HepG2 (cell line): ENCODE measurements around the gene C19orf85. TPM values are rescaled to one million over a fixed set of nuclear protein-coding genes. Genes with fewer than 3 reads are reported as not detected.
A peak's percentile ranks its signal among the peaks of the same experiment; 100 is the strongest.

Source experiments
- ATAD3A ChIP-seq: sonication (generic); formaldehyde crosslinking; IDR thresholded peaks from 2 replicates; pipeline ENCODE4 v1.4.0; 2020; ENCODE audit warnings: missing genetic modification reagents
- FOXA3 ChIP-seq: IDR thresholded peaks from 2 replicates; pipeline ENCODE4 v1.6.1; 2016; ENCODE audit warnings: missing genetic modification reagents, missing compliant biosample characterization
- HNF4G ChIP-seq, 2 experiments: sonication (generic) in 1 of 2; formaldehyde crosslinking in 1 of 2; IDR thresholded peaks; 2 replicates each; pipeline versions ENCODE4 v1.4.0 to v1.6.1; 2011 to 2020; ENCODE audit warnings: borderline replicate concordance in 2 of 2, low read depth in 2 of 2, mild to moderate bottlenecking in 2 of 2, low read length in 1 of 2, missing genetic modification reagents in 1 of 2, moderate library complexity in 1 of 2
- HNRNPUL1 ChIP-seq: fragments of 200-400 bp; formaldehyde crosslinking; IDR thresholded peaks from 2 replicates; pipeline ENCODE4 v1.6.1; 2017; ENCODE audit warnings: low read depth, mild to moderate bottlenecking, low read length, moderate library complexity
- MAFG ChIP-seq: sonication (generic); formaldehyde crosslinking; IDR thresholded peaks from 2 replicates; pipeline ENCODE4 v1.5.1; 2020; ENCODE audit warnings: mild to moderate bottlenecking, missing genetic modification reagents
- NCOA2 ChIP-seq: sonication (generic); formaldehyde crosslinking; IDR thresholded peaks from 2 replicates; pipeline ENCODE4 v1.8.0; 2022; ENCODE audit warnings: inconsistent platforms
- SRSF9 ChIP-seq: fragments of 200-400 bp; formaldehyde crosslinking; IDR thresholded peaks from 2 replicates; pipeline ENCODE4 v1.6.1; 2018; ENCODE audit warnings: borderline replicate concordance, mild to moderate bottlenecking, low read depth, low read length; ENCODE audit not compliant: insufficient read depth, poor library complexity, severe bottlenecking
- TCF7 ChIP-seq: sonication (generic); IDR thresholded peaks from 2 replicates; pipeline ENCODE4 v1.6.1; 2016; ENCODE audit warnings: antibody characterized with exemption, low read depth
- ZBTB1 ChIP-seq: sonication (generic); formaldehyde crosslinking; IDR thresholded peaks from 2 replicates; pipeline ENCODE4 v1.4.0; 2020; ENCODE audit warnings: missing genetic modification reagents, borderline replicate concordance
- ZNF282 ChIP-seq: fragments of 450-650 bp; IDR thresholded peaks from 2 replicates; pipeline ENCODE4 v1.6.1; 2018; ENCODE audit not compliant: partially characterized antibody
- ZNF329 ChIP-seq: sonication (generic); formaldehyde crosslinking; IDR thresholded peaks from 2 replicates; pipeline ENCODE4 v1.9.0; 2021; ENCODE audit warnings: low read depth, mild to moderate bottlenecking, missing genetic modification reagents
- ZNF331 ChIP-seq: sonication (generic); formaldehyde crosslinking; IDR thresholded peaks from 2 replicates; pipeline ENCODE4 v1.4.0; 2020; ENCODE audit warnings: missing genetic modification reagents
- ZNF768 ChIP-seq: sonication (generic); formaldehyde crosslinking; IDR thresholded peaks from 2 replicates; pipeline ENCODE4 v1.4.0; 2020; ENCODE audit warnings: missing genetic modification reagents
- ZNF792 ChIP-seq: IDR thresholded peaks from 2 replicates; pipeline ENCODE4 v1.6.1; 2016
- ZNF891 ChIP-seq: sonication (generic); formaldehyde crosslinking; IDR thresholded peaks from 2 replicates; pipeline ENCODE4 v1.5.0; 2020; ENCODE audit warnings: mild to moderate bottlenecking, missing genetic modification reagents
- polyA plus RNA-seq, 8 experiments: library from polyadenylated mRNA; depleted of rRNA in 3 of 8; stranded (reverse) in 7 of 8; unstranded in 1 of 8; fragments of >200 nt; fragmentation: Illumina TruSeq in 4 of 8; extraction: Trizol in 4 of 8; gene quantifications; 2 replicates each; pipeline versions ENCODE4 v1.2.1 to v1.2.3, GENCODE V29; 2011 to 2016; ENCODE audit warnings: low read depth in 4 of 8, missing spikeins in 1 of 8, mixed read lengths in 1 of 8; ENCODE audit not compliant: insufficient read depth in 1 of 8
- total RNA-seq, 5 experiments: library from RNA; depleted of rRNA; stranded (reverse); fragments of >200 nt; fragmentation: Illumina TruSeq; extraction: Trizol; gene quantifications; 2 replicates each; pipeline ENCODE4 v1.2.3, GENCODE V29; 2016; ENCODE audit warnings: low read depth in 1 of 5
- TF ChIP-seq, protein P1 (sequence below): sonication (generic); formaldehyde crosslinking; IDR thresholded peaks from 2 replicates; pipeline ENCODE4 v1.8.0; 2022; ENCODE audit warnings: mild to moderate bottlenecking, missing genetic modification reagents, moderate library complexity
- TF ChIP-seq, protein P2 (sequence below): sonication (generic); formaldehyde crosslinking; IDR thresholded peaks from 2 replicates; pipeline ENCODE4 v1.5.0; 2020; ENCODE audit warnings: mild to moderate bottlenecking, missing genetic modification reagents
- TF ChIP-seq, protein P3 (sequence below): sonication (generic); formaldehyde crosslinking; IDR thresholded peaks from 2 replicates; pipeline ENCODE4 v1.8.1; 2023; ENCODE audit warnings: mild to moderate bottlenecking, moderate library complexity, missing genetic modification reagents
- TF ChIP-seq, protein P4 (sequence below): sonication (generic); formaldehyde crosslinking; IDR thresholded peaks from 2 replicates; pipeline ENCODE4 v1.4.0; 2020; ENCODE audit warnings: missing genetic modification reagents, borderline replicate concordance
- TF ChIP-seq, protein P5 (sequence below): sonication (generic); formaldehyde crosslinking; IDR thresholded peaks from 2 replicates; pipeline ENCODE4 v1.4.0; 2020; ENCODE audit warnings: mild to moderate bottlenecking, low read depth, missing genetic modification reagents

The C19orf85 gene
- total and polyA plus RNA-seq, 2 of the 13 experiments (the other 11 are each of a cell fraction or from before 2014, with no cell fraction given), result not detected

DNA sequence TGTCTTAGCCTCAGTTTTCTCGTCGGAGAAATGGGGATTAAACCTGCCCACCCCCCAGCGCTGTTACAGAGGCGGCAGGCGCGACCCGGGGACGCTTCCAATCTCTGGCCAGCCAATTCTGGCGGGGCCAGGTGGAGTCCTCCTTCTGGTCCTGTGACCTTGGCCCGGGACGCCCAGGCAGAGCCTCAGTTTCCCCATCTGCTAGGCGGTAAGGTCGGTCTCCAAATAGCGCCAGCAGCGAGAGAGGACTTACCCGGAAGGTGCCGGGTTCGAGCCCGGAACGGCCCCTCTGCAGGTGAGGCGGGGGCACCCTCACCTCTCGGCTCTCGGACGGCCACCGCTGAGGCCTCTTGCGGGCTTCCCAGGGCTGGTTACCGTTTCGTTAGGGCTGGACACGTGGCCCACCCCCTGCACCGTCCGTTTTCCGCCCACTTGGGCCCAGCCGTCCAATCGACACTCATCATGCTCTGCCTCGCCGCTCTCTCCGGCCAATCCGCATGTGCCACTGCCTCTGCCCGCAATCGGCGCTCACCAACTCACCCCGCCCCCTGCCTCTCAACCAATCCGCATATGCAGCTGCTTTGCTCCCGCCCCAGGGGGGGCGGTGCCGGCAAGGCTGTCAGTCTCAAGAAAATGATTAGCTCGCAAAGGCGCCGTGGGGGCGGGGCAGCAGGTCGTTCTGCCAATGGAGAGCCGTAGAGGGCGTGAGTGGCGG is 3.1 kb downstream of the C19orf85 start, which contains the start of gene ISOC2 (continued):
- TF ChIP-seq, protein P1, sequence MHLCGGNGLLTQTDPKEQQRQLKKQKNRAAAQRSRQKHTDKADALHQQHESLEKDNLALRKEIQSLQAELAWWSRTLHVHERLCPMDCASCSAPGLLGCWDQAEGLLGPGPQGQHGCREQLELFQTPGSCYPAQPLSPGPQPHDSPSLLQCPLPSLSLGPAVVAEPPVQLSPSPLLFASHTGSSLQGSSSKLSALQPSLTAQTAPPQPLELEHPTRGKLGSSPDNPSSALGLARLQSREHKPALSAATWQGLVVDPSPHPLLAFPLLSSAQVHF, result no peak
- TF ChIP-seq ZNF792 (no peak), NCOA2 (CRISPR knock-in tag) (peak; percentile 53; the same call in 1 of the 2 replicates), ATAD3A (CRISPR knock-in tag) (0 out of 2 replicates have a peak, but pooled peaks have one; percentile 60), HNF4G (IDR thresholded peaks at IDR 0.05; ENCODE audit: borderline replicate concordance, low read depth, low read length) (peak; percentile 78; the same call in 1 of the 2 replicates), HNF4G (CRISPR knock-in tag; IDR thresholded peaks at IDR 0.05; ENCODE audit: borderline replicate concordance, low read depth) (peak; percentile 35; the same call in 1 of the 2 replicates), SRSF9 (no peak), HNRNPUL1 (peak; percentile 95), FOXA3 (CRISPR knock-in tag) (peak; percentile 29; the same call in 1 of the 2 replicates), ZNF329 (CRISPR knock-in tag) (no peak), ZNF768 (peak; percentile 89), MAFG (CRISPR knock-in tag) (no peak), ZBTB1 (CRISPR knock-in tag) (no peak), ZNF891 (CRISPR knock-in tag) (no peak), ZNF331 (CRISPR knock-in tag) (peak; percentile 63), ZNF282 (no peak), TCF7 (no peak)
- TF ChIP-seq, protein P2, sequence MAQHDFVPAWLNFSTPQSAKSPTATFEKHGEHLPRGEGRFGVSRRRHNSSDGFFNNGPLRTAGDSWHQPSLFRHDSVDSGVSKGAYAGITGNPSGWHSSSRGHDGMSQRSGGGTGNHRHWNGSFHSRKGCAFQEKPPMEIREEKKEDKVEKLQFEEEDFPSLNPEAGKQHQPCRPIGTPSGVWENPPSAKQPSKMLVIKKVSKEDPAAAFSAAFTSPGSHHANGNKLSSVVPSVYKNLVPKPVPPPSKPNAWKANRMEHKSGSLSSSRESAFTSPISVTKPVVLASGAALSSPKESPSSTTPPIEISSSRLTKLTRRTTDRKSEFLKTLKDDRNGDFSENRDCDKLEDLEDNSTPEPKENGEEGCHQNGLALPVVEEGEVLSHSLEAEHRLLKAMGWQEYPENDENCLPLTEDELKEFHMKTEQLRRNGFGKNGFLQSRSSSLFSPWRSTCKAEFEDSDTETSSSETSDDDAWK (CRISPR knock-in tag), result no peak
- TF ChIP-seq, protein P3, sequence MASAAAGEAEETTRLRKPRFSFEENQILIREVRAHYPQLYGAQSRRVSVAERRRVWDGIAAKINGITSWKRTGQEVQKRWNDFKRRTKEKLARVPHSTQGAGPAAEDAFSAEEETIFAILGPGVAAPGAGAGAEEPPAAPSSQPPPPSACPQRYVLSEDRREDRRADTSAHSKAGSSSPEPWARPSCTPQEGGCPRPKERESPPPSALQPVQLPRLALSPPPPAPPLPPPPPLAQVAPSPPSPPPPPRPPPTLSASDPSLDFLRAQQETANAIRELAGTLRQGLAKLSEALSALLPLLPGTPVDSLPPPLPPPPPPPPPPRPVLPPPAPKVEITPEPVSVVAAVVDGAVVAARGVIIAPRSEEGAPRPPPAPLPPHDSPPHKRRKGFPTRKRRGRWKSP (CRISPR knock-in tag), result peak; percentile 13; the same call in 1 of the 2 replicates
- TF ChIP-seq, protein P4, sequence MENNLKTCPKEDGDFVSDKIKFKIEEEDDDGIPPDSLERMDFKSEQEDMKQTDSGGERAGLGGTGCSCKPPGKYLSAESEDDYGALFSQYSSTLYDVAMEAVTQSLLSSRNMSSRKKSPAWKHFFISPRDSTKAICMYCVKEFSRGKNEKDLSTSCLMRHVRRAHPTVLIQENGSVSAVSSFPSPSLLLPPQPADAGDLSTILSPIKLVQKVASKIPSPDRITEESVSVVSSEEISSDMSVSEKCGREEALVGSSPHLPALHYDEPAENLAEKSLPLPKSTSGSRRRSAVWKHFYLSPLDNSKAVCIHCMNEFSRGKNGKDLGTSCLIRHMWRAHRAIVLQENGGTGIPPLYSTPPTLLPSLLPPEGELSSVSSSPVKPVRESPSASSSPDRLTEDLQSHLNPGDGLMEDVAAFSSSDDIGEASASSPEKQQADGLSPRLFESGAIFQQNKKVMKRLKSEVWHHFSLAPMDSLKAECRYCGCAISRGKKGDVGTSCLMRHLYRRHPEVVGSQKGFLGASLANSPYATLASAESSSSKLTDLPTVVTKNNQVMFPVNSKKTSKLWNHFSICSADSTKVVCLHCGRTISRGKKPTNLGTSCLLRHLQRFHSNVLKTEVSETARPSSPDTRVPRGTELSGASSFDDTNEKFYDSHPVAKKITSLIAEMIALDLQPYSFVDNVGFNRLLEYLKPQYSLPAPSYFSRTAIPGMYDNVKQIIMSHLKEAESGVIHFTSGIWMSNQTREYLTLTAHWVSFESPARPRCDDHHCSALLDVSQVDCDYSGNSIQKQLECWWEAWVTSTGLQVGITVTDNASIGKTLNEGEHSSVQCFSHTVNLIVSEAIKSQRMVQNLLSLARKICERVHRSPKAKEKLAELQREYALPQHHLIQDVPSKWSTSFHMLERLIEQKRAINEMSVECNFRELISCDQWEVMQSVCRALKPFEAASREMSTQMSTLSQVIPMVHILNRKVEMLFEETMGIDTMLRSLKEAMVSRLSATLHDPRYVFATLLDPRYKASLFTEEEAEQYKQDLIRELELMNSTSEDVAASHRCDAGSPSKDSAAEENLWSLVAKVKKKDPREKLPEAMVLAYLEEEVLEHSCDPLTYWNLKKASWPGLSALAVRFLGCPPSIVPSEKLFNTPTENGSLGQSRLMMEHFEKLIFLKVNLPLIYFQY (CRISPR knock-in tag), result peak; percentile 61; the same call in 1 of the 2 replicates
- TF ChIP-seq, protein P5, sequence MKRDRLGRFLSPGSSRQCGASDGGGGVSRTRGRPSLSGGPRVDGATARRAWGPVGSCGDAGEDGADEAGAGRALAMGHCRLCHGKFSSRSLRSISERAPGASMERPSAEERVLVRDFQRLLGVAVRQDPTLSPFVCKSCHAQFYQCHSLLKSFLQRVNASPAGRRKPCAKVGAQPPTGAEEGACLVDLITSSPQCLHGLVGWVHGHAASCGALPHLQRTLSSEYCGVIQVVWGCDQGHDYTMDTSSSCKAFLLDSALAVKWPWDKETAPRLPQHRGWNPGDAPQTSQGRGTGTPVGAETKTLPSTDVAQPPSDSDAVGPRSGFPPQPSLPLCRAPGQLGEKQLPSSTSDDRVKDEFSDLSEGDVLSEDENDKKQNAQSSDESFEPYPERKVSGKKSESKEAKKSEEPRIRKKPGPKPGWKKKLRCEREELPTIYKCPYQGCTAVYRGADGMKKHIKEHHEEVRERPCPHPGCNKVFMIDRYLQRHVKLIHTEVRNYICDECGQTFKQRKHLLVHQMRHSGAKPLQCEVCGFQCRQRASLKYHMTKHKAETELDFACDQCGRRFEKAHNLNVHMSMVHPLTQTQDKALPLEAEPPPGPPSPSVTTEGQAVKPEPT (CRISPR knock-in tag), result 0 out of 2 replicates have a peak, but pooled peaks have one; percentile 47
